Measurements from ENCODE around the gene UNC79. TPM values are rescaled to one million over a fixed set of nuclear protein-coding genes. Genes with fewer than 3 reads are reported as not detected.

Gene UNC79
- total and polyA plus RNA-seq, 7 experiments from 2014 or later = 0.05 to 0.15 (median 0.08) TPM; not detected in 3

DNA sequence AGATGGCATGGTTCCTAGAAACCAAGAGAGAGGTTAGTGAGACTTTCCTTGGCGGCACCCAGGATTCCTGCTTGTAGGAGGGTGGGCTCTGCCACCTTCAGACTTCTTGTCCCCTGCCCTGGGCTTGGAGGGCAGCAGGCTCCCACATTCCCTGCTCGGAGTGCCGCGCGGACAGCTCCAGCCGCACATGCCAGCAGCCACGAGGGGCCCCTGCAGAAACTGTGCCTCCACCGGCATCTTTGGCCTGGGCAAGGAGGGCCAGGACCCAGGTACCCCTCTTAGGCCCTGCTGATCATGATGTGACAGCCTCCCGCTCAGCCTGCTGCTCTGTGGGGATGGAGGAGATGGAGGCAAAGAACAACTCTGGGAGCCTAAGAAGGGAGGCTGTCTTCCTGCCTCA is 295.3 kb downstream of the UNC79 start:
- Histone ChIP-seq H3K4me3 (ENCODE audit: low read length) (no peak overlapping the region), H3K4me1 (ENCODE audit: control insufficient read depth in 2 of 2, insufficient read depth in 2 of 2, low read length in 2 of 2) (no peaks in the 10 kb centered on the region), H3K27ac (ENCODE audit: low read depth, low read length) (no peak overlapping the region), H3K36me3 (ENCODE audit: control insufficient read depth in 2 of 3, insufficient read depth in 3 of 3, low read length in 3 of 3) (no peaks in the 10 kb centered on the region), H3K9me3 (ENCODE audit: control insufficient read depth in 2 of 3, low read length in 3 of 3) (no peaks in the 10 kb centered on the region), H3K27me3 (ENCODE audit: control insufficient read depth in 2 of 2, insufficient read depth in 2 of 2, low read length in 2 of 2) (no peaks in the 10 kb centered on the region)
- peaks cover 0 to 8% (median 0%) of the 10 kb centered on the region in 11 donors for H3K9me3 Mint-ChIP-seq
- ChIA-PET CTCF (no interaction called here), POLR2A (no interaction called here)
- no peak for ATAC-seq
- H3K27me3 Mint-ChIP-seq = peaks cover 0 to 8% (median 0%) of the 10 kb centered on the region in 5 donors
- H3K27ac Mint-ChIP-seq = no peak overlapping the region
- H3K36me3 Mint-ChIP-seq = no peaks in the 10 kb centered on the region
- peaks cover 0 to 5% (median 0%) of the 10 kb centered on the region in 7 donors for H3K4me1 Mint-ChIP-seq
- H3K4me3 Mint-ChIP-seq = no peak overlapping the region
- intact Hi-C loops (cut with micrococcal nuclease) = no loop called here
- DNase-seq = no peak

- Histone ChIP-seq H3K27me3 (ENCODE audit: control insufficient read depth in 2 of 2, insufficient read depth in 2 of 2, low read length in 2 of 2) (no peaks in the 10 kb centered on the region), H3K36me3 (ENCODE audit: control insufficient read depth in 2 of 3, insufficient read depth in 3 of 3, low read length in 3 of 3) (no peaks in the 10 kb centered on the region), H3K27ac (ENCODE audit: low read depth, low read length) (no peak overlapping the region), H3K9me3 (ENCODE audit: control insufficient read depth in 2 of 3, low read length in 3 of 3) (no peaks in the 10 kb centered on the region), H3K4me1 (ENCODE audit: control insufficient read depth in 2 of 2, insufficient read depth in 2 of 2, low read length in 2 of 2) (no peaks in the 10 kb centered on the region), H3K4me3 (ENCODE audit: low read length) (no peak overlapping the region)
- peaks cover 0 to 5% (median 0%) of the 10 kb centered on the region in 7 donors for H3K4me1 Mint-ChIP-seq
- H3K9me3 Mint-ChIP-seq = peaks cover 0 to 4% (median 0%) of the 10 kb centered on the region in 11 donors
- no peak overlapping the region for H3K27ac Mint-ChIP-seq
- no peak overlapping the region for H3K4me3 Mint-ChIP-seq
- no peak for ATAC-seq
- H3K36me3 Mint-ChIP-seq = no peaks in the 10 kb centered on the region
- CTCF ChIA-PET = no interaction called here
- POLR2A ChIA-PET = no interaction called here
- intact Hi-C loops (cut with micrococcal nuclease) = no loop called here
- no peak for DNase-seq
- peaks cover 0 to 8% (median 0%) of the 10 kb centered on the region in 5 donors for H3K27me3 Mint-ChIP-seq
Observed at GRCh38 chr14:93727039-93727740, 296.5 kb downstream of the UNC79 start.

- Histone ChIP-seq H3K4me3 (ENCODE audit: low read length) (no peak overlapping the region), H3K27ac (ENCODE audit: low read depth, low read length) (no peak overlapping the region), H3K27me3 (ENCODE audit: control insufficient read depth in 2 of 2, insufficient read depth in 2 of 2, low read length in 2 of 2) (no peaks in the 10 kb centered on the region), H3K9me3 (ENCODE audit: control insufficient read depth in 2 of 3, low read length in 3 of 3) (no peaks in the 10 kb centered on the region), H3K36me3 (ENCODE audit: control insufficient read depth in 2 of 3, insufficient read depth in 3 of 3, low read length in 3 of 3) (no peaks in the 10 kb centered on the region), H3K4me1 (ENCODE audit: control insufficient read depth in 2 of 2, insufficient read depth in 2 of 2, low read length in 2 of 2) (no peaks in the 10 kb centered on the region)
- Mint-ChIP-seq H3K27me3 (peaks cover 0 to 8% (median 0%) of the 10 kb centered on the region in 5 donors), H3K36me3 (no peaks in the 10 kb centered on the region), H3K4me3 (no peak overlapping the region), H3K27ac (no peak overlapping the region), H3K4me1 (peaks cover 0 to 1% (median 0%) of the 10 kb centered on the region in 7 donors), H3K9me3 (no peaks in the 10 kb centered on the region)
- ATAC-seq = no peak
- CTCF ChIA-PET = no interaction called here
- DNase-seq = no peak
- POLR2A ChIA-PET = no interaction called here
- intact Hi-C loops (cut with micrococcal nuclease) = no loop called here
Observed at GRCh38 chr14:93727917-93728650, 297.3 kb downstream of the UNC79 start.

- Mint-ChIP-seq H3K9me3 (no peaks in the 10 kb centered on the region), H3K4me1 (peaks cover 0 to 1% (median 0%) of the 10 kb centered on the region in 7 donors), H3K4me3 (no peak overlapping the region), H3K36me3 (no peaks in the 10 kb centered on the region), H3K27me3 (peaks cover 0 to 8% (median 0%) of the 10 kb centered on the region in 5 donors), H3K27ac (no peak overlapping the region)
- ATAC-seq (no peak), DNase-seq (no peak)
- intact Hi-C loops (cut with micrococcal nuclease) = no loop called here
- ChIA-PET POLR2A (no interaction called here), CTCF (no interaction called here)
- Histone ChIP-seq H3K9me3 (ENCODE audit: control insufficient read depth in 2 of 3, low read length in 3 of 3) (no peaks in the 10 kb centered on the region), H3K4me3 (ENCODE audit: low read length) (no peak overlapping the region), H3K36me3 (ENCODE audit: control insufficient read depth in 2 of 3, insufficient read depth in 3 of 3, low read length in 3 of 3) (no peaks in the 10 kb centered on the region), H3K4me1 (ENCODE audit: control insufficient read depth in 2 of 2, insufficient read depth in 2 of 2, low read length in 2 of 2) (no peaks in the 10 kb centered on the region), H3K27ac (ENCODE audit: low read depth, low read length) (no peak overlapping the region), H3K27me3 (ENCODE audit: control insufficient read depth in 2 of 2, insufficient read depth in 2 of 2, low read length in 2 of 2) (no peaks in the 10 kb centered on the region)
Observed at GRCh38 chr14:93728651-93729016, 297.9 kb downstream of the UNC79 start.

DNA sequence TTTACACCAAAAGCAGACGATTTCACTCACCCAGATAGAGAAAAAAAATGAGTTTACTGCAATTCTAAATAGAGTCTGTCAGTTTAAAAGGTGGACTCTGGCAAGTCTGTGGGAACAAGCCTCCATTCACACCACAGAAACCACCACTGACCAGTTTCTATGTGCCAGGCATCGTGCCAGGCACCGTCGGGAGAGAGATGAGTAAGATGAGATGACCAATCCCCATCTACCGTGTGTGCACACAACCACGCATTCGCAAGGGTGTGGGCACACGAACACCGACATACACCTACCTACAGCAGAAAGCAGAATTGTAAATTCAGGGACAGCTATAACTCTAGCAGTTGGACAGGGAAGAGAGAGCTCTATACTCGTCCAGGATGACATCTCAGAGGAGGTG is 299.3 kb downstream of the UNC79 start:
- no peak overlapping the region for H3K4me3 ChIP-seq (ENCODE audit: low read length)
- DNase-seq = no peak
- no peaks in the 10 kb centered on the region for H3K4me1 ChIP-seq (ENCODE audit: control insufficient read depth in 2 of 2, insufficient read depth in 2 of 2, low read length in 2 of 2)
- H3K9me3 Mint-ChIP-seq = no peaks in the 10 kb centered on the region
- intact Hi-C loops (cut with micrococcal nuclease) = no loop called here
- no peak overlapping the region for H3K27ac Mint-ChIP-seq
- H3K9me3 ChIP-seq (ENCODE audit: control insufficient read depth in 2 of 3, low read length in 3 of 3) = no peaks in the 10 kb centered on the region
- H3K36me3 ChIP-seq (ENCODE audit: control insufficient read depth in 2 of 3, insufficient read depth in 3 of 3, low read length in 3 of 3) = no peaks in the 10 kb centered on the region
- no peaks in the 10 kb centered on the region for H3K36me3 Mint-ChIP-seq
- POLR2A ChIA-PET = no interaction called here
- no peak overlapping the region for H3K4me3 Mint-ChIP-seq
- CTCF ChIA-PET = no interaction called here
- ATAC-seq = no peak
- no peaks in the 10 kb centered on the region for H3K27me3 ChIP-seq (ENCODE audit: control insufficient read depth in 2 of 2, insufficient read depth in 2 of 2, low read length in 2 of 2)
- H3K27ac ChIP-seq (ENCODE audit: low read depth, low read length) = no peak overlapping the region
- H3K27me3 Mint-ChIP-seq = peaks cover 0 to 8% (median 0%) of the 10 kb centered on the region in 5 donors
- no peaks in the 10 kb centered on the region for H3K4me1 Mint-ChIP-seq

GRCh38 chr14:93731753-93732152 is 301.0 kb downstream of the UNC79 start:
- no peaks in the 10 kb centered on the region for H3K4me1 Mint-ChIP-seq
- H3K4me3 Mint-ChIP-seq = no peak overlapping the region
- DNase-seq (no peak), ATAC-seq (no peak)
- no peak overlapping the region for H3K27ac Mint-ChIP-seq
- intact Hi-C loops (cut with micrococcal nuclease) = no loop called here
- no peaks in the 10 kb centered on the region for H3K36me3 Mint-ChIP-seq
- CTCF ChIA-PET = no interaction called here
- H3K4me3 ChIP-seq (ENCODE audit: low read length) = no peak overlapping the region
- no peaks in the 10 kb centered on the region for H3K36me3 ChIP-seq (ENCODE audit: control insufficient read depth in 2 of 3, insufficient read depth in 3 of 3, low read length in 3 of 3)
- POLR2A ChIA-PET = no interaction called here
- H3K27me3 ChIP-seq (ENCODE audit: control insufficient read depth in 2 of 2, insufficient read depth in 2 of 2, low read length in 2 of 2) = no peaks in the 10 kb centered on the region
- no peaks in the 10 kb centered on the region for H3K9me3 Mint-ChIP-seq
- H3K4me1 ChIP-seq (ENCODE audit: control insufficient read depth in 2 of 2, insufficient read depth in 2 of 2, low read length in 2 of 2) = no peaks in the 10 kb centered on the region
- H3K9me3 ChIP-seq (ENCODE audit: control insufficient read depth in 2 of 3, low read length in 3 of 3) = no peaks in the 10 kb centered on the region
- H3K27me3 Mint-ChIP-seq = peaks cover 0 to 11% (median 3%) of the 10 kb centered on the region in 5 donors
- no peak overlapping the region for H3K27ac ChIP-seq (ENCODE audit: low read depth, low read length)

GRCh38 chr14:93732524-93732923 is 301.8 kb downstream of the UNC79 start:
- ATAC-seq (no peak), DNase-seq (no peak)
- Mint-ChIP-seq H3K9me3 (no peaks in the 10 kb centered on the region), H3K4me1 (no peaks in the 10 kb centered on the region), H3K27ac (no peak overlapping the region), H3K4me3 (no peak overlapping the region), H3K36me3 (no peaks in the 10 kb centered on the region), H3K27me3 (peaks cover 0 to 16% (median 9%) of the 10 kb centered on the region in 5 donors)
- Histone ChIP-seq H3K4me3 (ENCODE audit: low read length) (no peak overlapping the region), H3K27me3 (ENCODE audit: control insufficient read depth in 2 of 2, insufficient read depth in 2 of 2, low read length in 2 of 2) (no peaks in the 10 kb centered on the region), H3K27ac (ENCODE audit: low read depth, low read length) (no peak overlapping the region), H3K36me3 (ENCODE audit: control insufficient read depth in 2 of 3, insufficient read depth in 3 of 3, low read length in 3 of 3) (no peaks in the 10 kb centered on the region), H3K4me1 (ENCODE audit: control insufficient read depth in 2 of 2, insufficient read depth in 2 of 2, low read length in 2 of 2) (no peaks in the 10 kb centered on the region), H3K9me3 (ENCODE audit: control insufficient read depth in 2 of 3, low read length in 3 of 3) (no peaks in the 10 kb centered on the region)
- intact Hi-C loops (cut with micrococcal nuclease) = no loop called here
- POLR2A ChIA-PET = no interaction called here
- CTCF ChIA-PET = no interaction called here
